GM23338 (cell line): ENCODE data around the gene PIK3R5. TPM values are rescaled to one million over a fixed set of nuclear protein-coding genes. Genes with fewer than 3 reads are reported as not detected.

Experiments used
- ATAC-seq: fragments of 200-7000 bp; cut with Tn5 transposase; 3 replicates; pipeline ENCODE4 v1.9.1; 2020
- DNase-seq: peaks from one replicate; pipeline ENCODE4 v3.0.0-alpha.2; 2015; ENCODE audit warnings: low spot score
- H2AFZ ChIP-seq: fragments of 200-600 bp; sonication (generic); 2 replicates; pipeline ENCODE4 v1.8.0; 2016; ENCODE audit warnings: antibody characterized with exemption, mild to moderate bottlenecking, moderate library complexity
- H3F3A ChIP-seq: fragments of 200-600 bp; sonication (generic); replicated peaks from 2 replicates; pipeline ENCODE4 v1.8.0; 2017; ENCODE audit warnings: antibody characterized with exemption, mixed run types, low read depth
- H3K27ac ChIP-seq: fragments of 200-600 bp; sonication (generic); 2 replicates; pipeline ENCODE4 v1.6.1; 2016; ENCODE audit warnings: low read depth
- H3K27me3 ChIP-seq: fragments of 200-600 bp; sonication (generic); 2 replicates; pipeline ENCODE4 v1.8.0; 2016; ENCODE audit warnings: mild to moderate bottlenecking, mixed run types, moderate library complexity; ENCODE audit not compliant: insufficient read depth
- H3K36me3 ChIP-seq: fragments of 200-600 bp; sonication (generic); 2 replicates; pipeline ENCODE4 v1.8.0; 2016; ENCODE audit warnings: mild to moderate bottlenecking; ENCODE audit not compliant: insufficient read depth
- H3K4me1 ChIP-seq: fragments of 200-600 bp; sonication (generic); 2 replicates; pipeline ENCODE4 v1.8.0; 2016; ENCODE audit warnings: mild to moderate bottlenecking, moderate library complexity; ENCODE audit not compliant: insufficient read depth
- H3K4me2 ChIP-seq: fragments of 200-600 bp; sonication (generic); 2 replicates; pipeline ENCODE4 v1.7.1; 2017; ENCODE audit warnings: mixed run types
- H3K4me3 ChIP-seq: fragments of 200-600 bp; sonication (generic); 2 replicates; pipeline ENCODE4 v1.6.1; 2016; ENCODE audit warnings: mixed run types
- H3K79me2 ChIP-seq: fragments of 200-600 bp; sonication (generic); replicated peaks from 2 replicates; pipeline ENCODE4 v1.8.0; 2017; ENCODE audit warnings: mild to moderate bottlenecking; ENCODE audit not compliant: insufficient read depth
- H3K9me2 ChIP-seq: fragments of 200-600 bp; sonication (generic); 2 replicates; pipeline ENCODE4 v1.8.0; 2017; ENCODE audit not compliant: insufficient read depth
- H4K20me1 ChIP-seq: fragments of 200-600 bp; sonication (generic); replicated peaks from 2 replicates; pipeline ENCODE4 v1.8.0; 2017; ENCODE audit warnings: mild to moderate bottlenecking; ENCODE audit not compliant: insufficient read depth
- H3K27ac Mint-ChIP-seq: 2 replicates; pipeline ENCODE4 v1.8.0; 2020; ENCODE audit warnings: inconsistent platforms, mild to moderate bottlenecking, moderate library complexity, mixed read lengths
- H3K27me3 Mint-ChIP-seq: 3 replicates; pipeline ENCODE4 v1.8.0; 2022; ENCODE audit warnings: low read depth, mild to moderate bottlenecking, moderate library complexity, mixed read lengths, inconsistent platforms; ENCODE audit not compliant: insufficient read depth, poor library complexity
- H3K36me3 Mint-ChIP-seq: 3 replicates; pipeline ENCODE4 v1.8.0; 2021; ENCODE audit warnings: low read depth, mild to moderate bottlenecking, inconsistent platforms, moderate library complexity, mixed read lengths
- H3K4me1 Mint-ChIP-seq: 3 replicates; pipeline ENCODE4 v1.8.0; 2020; ENCODE audit warnings: mild to moderate bottlenecking, inconsistent platforms, mixed read lengths
- H3K4me3 Mint-ChIP-seq: 3 replicates; pipeline ENCODE4 v1.8.0; 2021; ENCODE audit warnings: moderate library complexity, mild to moderate bottlenecking, inconsistent platforms, mixed read lengths
- H3K9me3 Mint-ChIP-seq: 3 replicates; pipeline ENCODE4 v1.8.0; 2020; ENCODE audit warnings: moderate library complexity, mild to moderate bottlenecking, inconsistent platforms, mixed read lengths
- CREB1 ChIP-seq: fragments of 250-450 bp; sonication (Bioruptor Pico); IDR thresholded peaks from 2 replicates; pipeline ENCODE4 v1.5.0; 2020; ENCODE audit warnings: low read depth, mild to moderate bottlenecking, moderate library complexity
- CTCF ChIP-seq, 2 experiments: fragments of 200-600 bp in 1 of 2; sonication (generic) in 1 of 2; conservative IDR thresholded peaks; 2 replicates each; pipeline versions ENCODE4 v1.5.1 to v1.6.1; 2016 to 2017; ENCODE audit warnings: antibody characterized with exemption in 2 of 2, low read depth in 2 of 2, mild to moderate bottlenecking in 2 of 2, moderate library complexity in 1 of 2
- ETS1 ChIP-seq: IDR thresholded peaks from 2 replicates; pipeline ENCODE4 v1.6.1; 2016; ENCODE audit warnings: antibody characterized with exemption
- EZH2 ChIP-seq: fragments of 200-600 bp; sonication (generic); IDR thresholded peaks from one replicate; pipeline ENCODE4 v1.8.0; 2017; ENCODE audit warnings: antibody characterized with exemption, mild to moderate bottlenecking, low read depth; ENCODE audit not compliant: unreplicated experiment
- EZH2phosphoT487 ChIP-seq: fragments of 200-600 bp; sonication (generic); IDR thresholded peaks from one replicate; pipeline ENCODE4 v1.8.1; 2018; ENCODE audit warnings: antibody characterized with exemption; ENCODE audit not compliant: unreplicated experiment
- NANOG ChIP-seq: IDR thresholded peaks from 2 replicates; pipeline ENCODE4 v1.6.1; 2016; ENCODE audit warnings: antibody characterized with exemption, borderline replicate concordance
- POLR2AphosphoS5 ChIP-seq: IDR thresholded peaks from 2 replicates; pipeline ENCODE4 v1.6.1; 2016; ENCODE audit warnings: antibody characterized with exemption, low read depth
- REST ChIP-seq: IDR thresholded peaks from one replicate; pipeline ENCODE4 v1.6.1; 2018; ENCODE audit warnings: antibody characterized with exemption; ENCODE audit not compliant: unreplicated experiment
- STAT1 ChIP-seq: IDR thresholded peaks from one replicate; pipeline ENCODE4 v1.6.1; 2016; ENCODE audit warnings: antibody characterized with exemption; ENCODE audit not compliant: unreplicated experiment
- ZNF114 ChIP-seq: fragments of 250-450 bp; sonication (Bioruptor Pico); IDR thresholded peaks from 2 replicates; pipeline ENCODE4 v1.5.0; 2020; ENCODE audit warnings: mild to moderate bottlenecking, moderate library complexity
- ZNF331 ChIP-seq: fragments of 250-450 bp; sonication (Bioruptor Pico); IDR thresholded peaks from 2 replicates; pipeline ENCODE4 v1.5.0; 2020; ENCODE audit warnings: low read depth, mild to moderate bottlenecking, moderate library complexity
- polyA plus RNA-seq: library from polyadenylated mRNA; unstranded; fragments of >200 nt; fragmentation: Nextera tagmentation; extraction: Ambion mirVana; gene quantifications from 2 replicates; pipeline ENCODE4 v1.2.1, GENCODE V29; 2016
- total RNA-seq: library from RNA; depleted of rRNA; stranded (reverse); fragments of >200 nt; shearing (Covaris generic); gene quantifications from 2 replicates; pipeline ENCODE4 v1.2.3, GENCODE V29; 2014

The PIK3R5 gene
- total and polyA plus RNA-seq, 2 experiments from 2014 or later, result 1.7 to 9.4 TPM

DNA sequence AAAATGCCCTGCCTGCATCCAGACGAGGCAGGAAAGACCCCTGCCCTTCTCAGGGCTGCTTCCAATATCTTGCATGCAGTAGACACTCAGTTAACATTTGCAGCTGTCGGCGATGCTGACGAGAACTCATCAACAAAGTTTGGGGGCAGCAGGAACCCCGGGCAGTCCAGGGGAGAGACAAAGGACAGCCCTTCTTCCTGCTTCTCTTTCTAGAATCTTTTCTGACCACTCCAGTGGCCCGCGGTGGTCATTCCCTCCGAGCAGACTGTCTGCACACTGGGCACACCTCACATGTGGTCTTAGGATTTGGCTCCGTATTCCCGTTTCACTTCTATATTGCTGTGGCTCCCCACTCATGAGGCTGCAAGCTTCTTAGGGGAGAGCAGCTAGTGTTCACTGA, 135.4 kb downstream of the PIK3R5 start:
- Mint-ChIP-seq H3K4me3 (no peak overlapping the region), H3K27me3 (peaks cover 6% of the 10 kb centered on the region), H3K4me1 (peaks cover 11% of the 10 kb centered on the region; the same call in 2 of the 3 replicates), H3K9me3 (peaks cover 3% of the 10 kb centered on the region; the same call in 1 of the 3 replicates), H3K27ac (no peak overlapping the region), H3K36me3 (no peaks in the 10 kb centered on the region)
- Histone ChIP-seq H3K79me2 (no peaks in the 10 kb centered on the region), H3K4me2 (no peak overlapping the region), H2AFZ (peak overlapping the region; percentile 38; the same call in 1 of the 2 replicates), H3K27ac (no peak overlapping the region), H4K20me1 (no peaks in the 10 kb centered on the region), H3K36me3 (no peaks in the 10 kb centered on the region), H3K9me2 (no peaks in the 10 kb centered on the region), H3F3A (no peaks in the 10 kb centered on the region), H3K4me1 (no peaks in the 10 kb centered on the region), H3K27me3 (no peaks in the 10 kb centered on the region), H3K4me3 (no peak overlapping the region)
- TF ChIP-seq NANOG (no peak), ETS1 (no peak), REST (no peak), ZNF114 (CRISPR knock-in tag) (no peak), CREB1 (CRISPR knock-in tag) (no peak), EZH2 (no peak)
- DNase-seq (no peak), ATAC-seq (no peak)

DNA sequence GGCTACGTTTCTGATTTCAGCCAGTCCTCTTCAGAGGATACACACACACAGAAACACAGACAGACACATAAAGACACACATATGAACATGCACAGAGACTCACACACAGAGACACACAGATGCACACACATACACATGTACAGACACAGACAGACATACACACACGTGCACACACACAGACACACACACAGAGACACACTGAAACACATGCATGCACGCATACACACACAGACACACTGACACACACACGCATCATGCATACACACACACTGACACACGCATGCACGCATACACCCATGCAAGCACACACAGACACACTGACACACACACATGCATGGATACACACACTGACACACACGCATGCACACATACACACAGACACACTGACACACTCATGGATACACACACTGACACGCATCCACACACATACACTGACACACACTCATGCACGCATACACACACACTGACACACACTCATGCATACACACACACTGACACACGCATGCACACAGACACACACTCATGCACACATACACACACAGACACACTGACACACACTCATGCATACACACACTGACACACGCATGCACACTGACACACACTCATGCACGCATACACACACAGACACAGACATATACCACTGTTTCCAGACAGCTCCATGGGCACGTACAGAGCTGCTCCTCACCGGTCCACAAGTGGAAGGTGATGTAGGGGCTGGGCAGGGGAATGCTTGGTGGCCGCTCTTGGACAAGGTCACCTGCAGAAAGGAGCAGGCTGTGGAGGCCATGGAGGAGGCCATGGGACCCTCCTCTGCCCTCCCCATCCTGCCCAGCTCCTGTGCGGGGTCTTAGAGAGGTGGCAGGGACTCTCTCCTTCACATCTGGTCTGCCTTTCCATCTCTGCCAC, 136.2 kb downstream of the PIK3R5 start:
- Histone ChIP-seq H3K4me3 (no peak overlapping the region), H3K27ac (no peak overlapping the region), H3K36me3 (no peaks in the 10 kb centered on the region), H3K27me3 (no peaks in the 10 kb centered on the region), H4K20me1 (no peaks in the 10 kb centered on the region), H3K79me2 (no peaks in the 10 kb centered on the region), H3K4me2 (no peak overlapping the region), H2AFZ (no peak overlapping the region), H3K9me2 (no peaks in the 10 kb centered on the region), H3K4me1 (no peaks in the 10 kb centered on the region), H3F3A (no peaks in the 10 kb centered on the region)
- Mint-ChIP-seq H3K27ac (no peak overlapping the region), H3K9me3 (peaks cover 3% of the 10 kb centered on the region; the same call in 1 of the 3 replicates), H3K4me3 (no peak overlapping the region), H3K36me3 (no peaks in the 10 kb centered on the region), H3K27me3 (peaks cover 4% of the 10 kb centered on the region), H3K4me1 (peaks cover 11% of the 10 kb centered on the region; the same call in 2 of the 3 replicates)
- ATAC-seq (no peak), DNase-seq (no peak)
- no peak for TF ChIP-seq CTCF (conservative IDR thresholded peaks at IDR 0.05; ENCODE audit: low read depth in 2 of 2)
- TF ChIP-seq EZH2, result no peak
- no peak for TF ChIP-seq ZNF331
- no peak for TF ChIP-seq STAT1
- no peak for TF ChIP-seq ZNF114 (CRISPR knock-in tag)
- TF ChIP-seq EZH2phosphoT487, result no peak
- TF ChIP-seq ETS1, result no peak
- TF ChIP-seq POLR2AphosphoS5, result no peak
- TF ChIP-seq REST, result no peak
